H1 (cell line): ENCODE results near the gene TOM1L2. TPM values are rescaled to one million over a fixed set of nuclear protein-coding genes. Genes with fewer than 3 reads are reported as not detected.

Experiments
- CTCF ChIA-PET: fragments of 300-600 bp; sonication (Branson Sonifier 250); formaldehyde crosslinking; loops from one replicate; lab custom pipeline; 2021; ENCODE audit not compliant: partially characterized antibody; lab: Charles Lee
- POLR2A ChIA-PET: fragments of 300-600 bp; sonication (Branson Sonifier 250); formaldehyde crosslinking; loops from one replicate; lab custom pipeline; 2021; ENCODE audit warnings: inconsistent platforms; ENCODE audit not compliant: partially characterized antibody; lab: Charles Lee
- DNase-seq, 2 experiments: peaks; one replicate each; pipeline versions ENCODE4 v3.0.0 to v3.0.0-alpha.2; 2010 to 2022; ENCODE audit warnings: low spot score in 2 of 2, low read depth in 1 of 2, mixed read lengths in 1 of 2
- FAIRE-seq: peaks from 2 replicates; lab custom pipeline; 2011; peaks lifted over from hg19 to GRCh38; lab: Jason Lieb, UNC
- H2AFZ ChIP-seq: 2 replicates; pipeline ENCODE4 v1.8.1; 2012; ENCODE audit warnings: low read length, inconsistent platforms
- H2AK5ac ChIP-seq: 2 replicates; pipeline ENCODE4 v1.6.1; 2013; ENCODE audit warnings: low read depth, low read length
- H2BK120ac ChIP-seq: replicated peaks from 2 replicates; pipeline ENCODE3; 2013; ENCODE audit warnings: low read depth, low read length, inconsistent platforms
- H2BK12ac ChIP-seq: 2 replicates; pipeline ENCODE4 v1.6.1; 2013; ENCODE audit warnings: low read depth, low read length
- H2BK15ac ChIP-seq: 2 replicates; pipeline ENCODE4 v1.6.1; 2013; ENCODE audit warnings: low read length
- H2BK20ac ChIP-seq: 2 replicates; pipeline ENCODE4 v1.6.1; 2013; ENCODE audit warnings: low read length
- H2BK5ac ChIP-seq: 2 replicates; pipeline ENCODE4 v1.6.1; 2013; ENCODE audit warnings: low read depth, low read length
- H3K14ac ChIP-seq: 2 replicates; pipeline ENCODE4 v1.6.1; 2013; ENCODE audit warnings: inconsistent platforms; ENCODE audit not compliant: insufficient read length
- H3K18ac ChIP-seq: 2 replicates; pipeline ENCODE4 v1.6.1; 2013; ENCODE audit warnings: low read length; ENCODE audit errors: extremely low read depth
- H3K23ac ChIP-seq: 2 replicates; pipeline ENCODE4 v1.6.1; 2013; ENCODE audit warnings: inconsistent platforms; ENCODE audit not compliant: insufficient read length
- H3K23me2 ChIP-seq: 2 replicates; pipeline ENCODE4 v1.6.1; 2013; ENCODE audit warnings: low read depth, low read length
- H3K27ac ChIP-seq: 2 replicates; pipeline ENCODE4 v1.6.1; 2011; ENCODE audit warnings: low read depth, low read length, inconsistent platforms
- H3K27me3 ChIP-seq, 4 experiments: replicated peaks in 1 of 4; 1 replicate in 1 of 4; 2 replicates in 3 of 4; pipeline versions ENCODE4 v1.6.1 to v1.8.1; 2011 to 2013; ENCODE audit warnings: low read length in 3 of 4, mild to moderate bottlenecking in 3 of 4, inconsistent platforms in 2 of 4, mixed read lengths in 2 of 4, moderate library complexity in 1 of 4; ENCODE audit not compliant: control insufficient read depth in 3 of 4, insufficient read depth in 3 of 4; ENCODE audit errors: extremely low read depth in 1 of 4
- H3K36me3 ChIP-seq, 4 experiments: 2 replicates each; pipeline versions ENCODE4 v1.6.1 to v1.8.1; 2011 to 2013; ENCODE audit warnings: mild to moderate bottlenecking in 4 of 4, low read length in 3 of 4, moderate library complexity in 2 of 4, control low read depth in 1 of 4, inconsistent platforms in 1 of 4; ENCODE audit not compliant: insufficient read depth in 4 of 4, control insufficient read depth in 2 of 4
- H3K4ac ChIP-seq: replicated peaks from 2 replicates; pipeline ENCODE3; 2013; ENCODE audit warnings: low read length, low read depth, mixed read lengths, inconsistent platforms; ENCODE audit not compliant: insufficient read length
- H3K4me1 ChIP-seq, 4 experiments: replicated peaks in 1 of 4; 1 replicate in 1 of 4; 2 replicates in 3 of 4; pipeline versions ENCODE4 v1.6.1 to v1.8.1; 2011 to 2013; ENCODE audit warnings: low read length in 3 of 4, inconsistent platforms in 2 of 4, mixed read lengths in 1 of 4; ENCODE audit not compliant: insufficient read depth in 4 of 4, control insufficient read depth in 3 of 4
- H3K4me2 ChIP-seq, 2 experiments: 2 replicates each; pipeline versions ENCODE4 v1.6.1 to v1.8.1; 2011 to 2013; ENCODE audit warnings: low read depth in 2 of 2, low read length in 2 of 2, control low read depth in 1 of 2, inconsistent platforms in 1 of 2, mild to moderate bottlenecking in 1 of 2; ENCODE audit not compliant: insufficient read depth in 1 of 2
- H3K4me3 ChIP-seq, 4 experiments: fragments of 200-600, 300-600 bp in 1 of 4; sonication (generic), shearing (Covaris generic), sonication (Bioruptor Twin) in 1 of 4; 2 replicates each; pipeline versions ENCODE4 v1.5.1 to v1.8.1; 2011 to 2016; ENCODE audit warnings: low read length in 4 of 4, low read depth in 3 of 4, control low read depth in 2 of 4, inconsistent platforms in 2 of 4, mild to moderate bottlenecking in 2 of 4, mixed read lengths in 1 of 4, moderate library complexity in 1 of 4; ENCODE audit not compliant: insufficient read depth in 2 of 4; ENCODE audit errors: extremely low read depth in 1 of 4
- H3K56ac ChIP-seq: replicated peaks from 2 replicates; pipeline ENCODE3; 2013; ENCODE audit warnings: low read depth, mild to moderate bottlenecking, mixed read lengths, low read length, inconsistent platforms; ENCODE audit not compliant: insufficient read length
- H3K79me1 ChIP-seq: 2 replicates; pipeline ENCODE4 v1.6.1; 2013; ENCODE audit warnings: low read depth, low read length, control low read depth
- H3K79me2 ChIP-seq, 2 experiments: 2 replicates each; pipeline versions ENCODE4 v1.6.1 to v1.8.1; 2012 to 2013; ENCODE audit warnings: low read length in 2 of 2, mild to moderate bottlenecking in 2 of 2, inconsistent platforms in 1 of 2; ENCODE audit not compliant: insufficient read depth in 2 of 2, control insufficient read depth in 1 of 2
- H3K9ac ChIP-seq, 4 experiments: replicated peaks in 1 of 4; 1 replicate in 1 of 4; 2 replicates in 3 of 4; pipeline versions ENCODE4 v1.6.1 to v1.8.1; 2011 to 2013; ENCODE audit warnings: low read depth in 3 of 4, low read length in 3 of 4, control low read depth in 2 of 4, mild to moderate bottlenecking in 2 of 4, moderate library complexity in 2 of 4, inconsistent platforms in 1 of 4; ENCODE audit errors: extremely low read depth in 1 of 4
- H3K9me3 ChIP-seq, 2 experiments: 2 replicates each; pipeline versions ENCODE4 v1.6.1 to v1.8.1; 2012 to 2013; ENCODE audit warnings: mild to moderate bottlenecking in 2 of 2, moderate library complexity in 2 of 2, control low read depth in 1 of 2, inconsistent platforms in 1 of 2, low read depth in 1 of 2, low read length in 1 of 2, mixed read lengths in 1 of 2; ENCODE audit not compliant: insufficient read depth in 2 of 2
- H4K20me1 ChIP-seq, 2 experiments: replicated peaks in 1 of 2; 2 replicates each; pipeline versions ENCODE3 to v1.8.1; 2011 to 2013; ENCODE audit warnings: inconsistent platforms in 2 of 2, low read length in 2 of 2, mild to moderate bottlenecking in 1 of 2; ENCODE audit not compliant: insufficient read depth in 2 of 2, control insufficient read depth in 1 of 2
- H4K5ac ChIP-seq: 2 replicates; pipeline ENCODE4 v1.6.1; 2013; ENCODE audit warnings: low read length, low read depth, mixed read lengths, inconsistent platforms; ENCODE audit not compliant: insufficient read length
- H4K8ac ChIP-seq: 2 replicates; pipeline ENCODE4 v1.8.0; 2013; ENCODE audit warnings: mild to moderate bottlenecking, moderate library complexity, low read length, inconsistent platforms; ENCODE audit not compliant: insufficient read depth; ENCODE audit errors: extremely low read depth
- H4K91ac ChIP-seq: replicated peaks from 2 replicates; pipeline ENCODE3; 2013; ENCODE audit warnings: low read length, mixed read lengths, inconsistent platforms; ENCODE audit not compliant: insufficient read length
- ASH2L ChIP-seq: fragments of 200-600, 300-600 bp; sonication (generic); IDR thresholded peaks from one replicate; pipeline ENCODE4 v1.7.1; 2017; ENCODE audit warnings: low read length
- BACH1 ChIP-seq: IDR thresholded peaks from 2 replicates; pipeline ENCODE4 v1.6.1; 2012; ENCODE audit warnings: low read length, improper control_type of control experiment
- BCL11A ChIP-seq, 2 experiments: IDR thresholded peaks; one replicate each; pipeline ENCODE4 v1.6.1; 2011; ENCODE audit warnings: low read depth in 2 of 2, low read length in 2 of 2, mild to moderate bottlenecking in 2 of 2
- CBX5 ChIP-seq: fragments of 300-800, 300-1000 bp; sonication (generic); IDR thresholded peaks from 2 replicates; pipeline ENCODE4 v1.7.1; 2016; ENCODE audit warnings: antibody characterized with exemption, low read length, low read depth
- CBX8 ChIP-seq: fragments of 300-800, 300-1000 bp; sonication (generic); IDR thresholded peaks from 2 replicates; pipeline ENCODE4 v1.7.1; 2016; ENCODE audit warnings: low read depth, low read length, borderline replicate concordance
- CTBP2 ChIP-seq: IDR thresholded peaks from 2 replicates; pipeline ENCODE4 v1.7.0; 2011; ENCODE audit warnings: borderline replicate concordance, mild to moderate bottlenecking, moderate library complexity, mixed read lengths, low read length; ENCODE audit not compliant: insufficient read depth, insufficient read length
- EZH2 ChIP-seq: fragments of 200-600 bp; sonication (generic); IDR thresholded peaks from 2 replicates; pipeline ENCODE4 v1.7.1; 2012; ENCODE audit warnings: low read depth, mild to moderate bottlenecking, moderate library complexity, low read length, inconsistent platforms; ENCODE audit not compliant: severe bottlenecking
- HDAC6 ChIP-seq: IDR thresholded peaks from one replicate; pipeline ENCODE4 v1.7.1; 2012; ENCODE audit warnings: low read depth, mild to moderate bottlenecking, inconsistent platforms, low read length, moderate library complexity
- JUN ChIP-seq: IDR thresholded peaks from 2 replicates; pipeline ENCODE4 v1.6.1; 2011; ENCODE audit warnings: low read depth, mild to moderate bottlenecking, improper control_type of control experiment, low read length
- NANOG ChIP-seq: IDR thresholded peaks from 2 replicates; pipeline ENCODE4 v1.6.1; 2011; ENCODE audit warnings: low read length, low read depth, mild to moderate bottlenecking, inconsistent platforms; ENCODE audit not compliant: insufficient read depth, poor library complexity, severe bottlenecking
- NRF1 ChIP-seq: IDR thresholded peaks from 2 replicates; pipeline ENCODE4 v1.6.1; 2011; ENCODE audit warnings: mild to moderate bottlenecking, low read depth, low read length, improper control_type of control experiment
- SAP30 ChIP-seq: fragments of 300-600 bp; sonication (generic); IDR thresholded peaks from 2 replicates; pipeline ENCODE4 v1.7.1; 2012; ENCODE audit warnings: low read length, moderate library complexity, mild to moderate bottlenecking, inconsistent platforms; ENCODE audit not compliant: insufficient read depth, insufficient replicate concordance
- SIRT6 ChIP-seq: IDR thresholded peaks from one replicate; pipeline ENCODE4 v1.7.1; 2012; ENCODE audit warnings: low read length, inconsistent platforms
- SP1 ChIP-seq: IDR thresholded peaks from 2 replicates; pipeline ENCODE4 v1.6.1; 2011; ENCODE audit warnings: low read depth, low read length
- TAF1 ChIP-seq: IDR thresholded peaks from 2 replicates; pipeline ENCODE4 v1.6.1; 2011; ENCODE audit warnings: mild to moderate bottlenecking, low read depth, low read length
- WGBS, 2 experiments: shearing (Covaris generic) in 1 of 2; methylation state at CpG; one replicate each; pipeline versions ENCODE4 v1.1.6 to v1.1.7; 2013 to 2015; ENCODE audit warnings: low lambda C conversion rate in 2 of 2, mixed read lengths in 2 of 2, inconsistent platforms in 1 of 2, low coverage in 1 of 2, missing lambda C conversion rate in 1 of 2; ENCODE audit not compliant: insufficient replicate concordance in 2 of 2, insufficient coverage in 1 of 2, insufficient read length in 1 of 2; ENCODE audit errors: extremely low coverage in 1 of 2, missing lambda C conversion rate in 1 of 2; 5-methylcytosine and 5-hydroxymethylcytosine counted together
- polyA plus RNA-seq, 7 experiments: library from polyadenylated mRNA; depleted of rRNA in 3 of 7; stranded (reverse) in 5 of 7; unstranded in 2 of 7; fragments of >200 nt in 5 of 7; fragments of 200-250 nt in 2 of 7; gene quantifications; 1 replicate in 5 of 7; 2 replicates in 1 of 7; 4 replicates in 1 of 7; pipeline versions ENCODE4 v1.2.1 to v1.2.3, GENCODE V29; 2011 to 2013; ENCODE audit warnings: missing spikeins in 2 of 7, mixed read lengths in 2 of 7
- total RNA-seq: library from RNA; stranded (reverse); fragmentation: NEBNext Ultra II Directional; extraction: Animal tissue kit (Norgen Biotek cat#: 25700); gene quantifications from 2 replicates; pipeline ENCODE4 v1.2.1, GENCODE V29; 2021

Gene TOM1L2
- total and polyA plus RNA-seq, 2 of the 8 experiments (the other 6 are each of a cell fraction or from before 2014, with no cell fraction given): 2.0 to 3.4 TPM

- H2BK15ac ChIP-seq: no peak overlapping the region
- no peak overlapping the region for H3K18ac ChIP-seq
- no peak overlapping the region for H2BK5ac ChIP-seq
- peak overlapping the region; percentile 76; the same call in 1 of the 2 replicates for H4K8ac ChIP-seq
- H3K79me2 ChIP-seq: no peaks in the 10 kb centered on the region
- no peak overlapping the region for H2AFZ ChIP-seq
- H3K36me3 ChIP-seq: no peaks in the 10 kb centered on the region
- no peak overlapping the region for H2BK120ac ChIP-seq
- FAIRE-seq (no peak), DNase-seq (no peak)
- H4K5ac ChIP-seq: no peak overlapping the region
- H3K23me2 ChIP-seq: no peaks in the 10 kb centered on the region
- H3K4ac ChIP-seq: peak overlapping the region; percentile 53
- no peaks in the 10 kb centered on the region; a peak in 1 of 7 replicates for H3K27me3 ChIP-seq
- H3K9ac ChIP-seq: no peak overlapping the region
- H2BK12ac ChIP-seq: no peak overlapping the region
- H3K9me3 ChIP-seq: no peaks in the 10 kb centered on the region
- H4K91ac ChIP-seq: no peak overlapping the region
- no peak overlapping the region for H3K14ac ChIP-seq
- ChIA-PET CTCF (interaction anchor here (0.6 to 5.4 kb wide), 22 partner anchors 8 to 224 kb away, joined by 3 to 42 read pairs (median 4); no protein-coding TSS in a partner anchor), POLR2A (interaction anchor here (1.1 kb wide), 1 partner anchor 116 kb away, joined by 3 read pairs; no protein-coding TSS in a partner anchor)
- H3K56ac ChIP-seq: no peak overlapping the region
- H3K4me1 ChIP-seq: no peaks in the 10 kb centered on the region; a peak in 1 of 7 replicates
- no peak overlapping the region for H3K27ac ChIP-seq
- H2BK20ac ChIP-seq: no peak overlapping the region
- no peaks in the 10 kb centered on the region for H4K20me1 ChIP-seq
- no peak overlapping the region for H3K4me2 ChIP-seq
- H3K79me1 ChIP-seq: no peaks in the 10 kb centered on the region
- WGBS, 2 experiments: 76% methylated on average over 2 of the region's 2 CpGs; no CpG with 5 or more reads in 1 of the 2 experiments
- no peak overlapping the region for H3K23ac ChIP-seq
- no peak overlapping the region for H3K4me3 ChIP-seq
- H2AK5ac ChIP-seq: no peak overlapping the region
- no peak for TF ChIP-seq NANOG
- TF ChIP-seq JUN: no peak
- no peak for TF ChIP-seq CTBP2
- TF ChIP-seq HDAC6: no peak
- TF ChIP-seq BCL11A (IDR thresholded peaks at IDR 0.05; ENCODE audit: low read depth in 2 of 2, low read length in 2 of 2): no peak
- TF ChIP-seq NRF1: no peak
- TF ChIP-seq TAF1: no peak
- no peak for TF ChIP-seq SP1
- no peak for TF ChIP-seq CBX5
- TF ChIP-seq ASH2L: no peak
- TF ChIP-seq EZH2: no peak
- TF ChIP-seq BACH1: no peak
- no peak for TF ChIP-seq SIRT6
- no peak for TF ChIP-seq CBX8
- no peak for TF ChIP-seq SAP30
Measured at GRCh38 chr17:17985153-17985552, 13.0 kb upstream of the TOM1L2 start.
